Measurements from ENCODE around the gene USP46. TPM values are rescaled to one million over a fixed set of nuclear protein-coding genes. Genes with fewer than 3 reads are reported as not detected.

USP46 gene
- polyA plus RNA-seq, 3 donors: 29.1 to 35.6 (median 33.3) TPM

DNA sequence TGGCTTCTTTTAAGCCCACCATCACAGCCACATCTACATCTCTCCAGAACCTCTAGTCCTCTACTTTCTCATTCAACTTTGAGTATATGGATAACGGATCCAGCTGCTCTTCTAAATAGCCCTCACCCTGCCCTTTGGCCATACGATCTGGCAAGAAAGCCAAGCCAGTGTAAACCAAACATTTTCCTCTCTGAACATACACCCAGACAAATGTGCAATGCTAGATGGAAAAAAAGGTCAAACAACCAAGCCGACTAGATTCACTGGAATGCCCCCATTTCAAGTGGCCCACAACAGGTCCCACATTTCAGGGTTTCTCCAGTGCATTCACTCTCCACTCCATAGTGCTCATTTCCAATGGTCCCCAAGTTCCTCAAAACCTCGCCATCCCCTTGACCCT is 24.0 kb downstream of the USP46 start:
- DNase-seq (ENCODE audit: extremely low read depth in 1 of 11, low read depth in 9 of 11, low spot score in 4 of 11): no peak

DNA sequence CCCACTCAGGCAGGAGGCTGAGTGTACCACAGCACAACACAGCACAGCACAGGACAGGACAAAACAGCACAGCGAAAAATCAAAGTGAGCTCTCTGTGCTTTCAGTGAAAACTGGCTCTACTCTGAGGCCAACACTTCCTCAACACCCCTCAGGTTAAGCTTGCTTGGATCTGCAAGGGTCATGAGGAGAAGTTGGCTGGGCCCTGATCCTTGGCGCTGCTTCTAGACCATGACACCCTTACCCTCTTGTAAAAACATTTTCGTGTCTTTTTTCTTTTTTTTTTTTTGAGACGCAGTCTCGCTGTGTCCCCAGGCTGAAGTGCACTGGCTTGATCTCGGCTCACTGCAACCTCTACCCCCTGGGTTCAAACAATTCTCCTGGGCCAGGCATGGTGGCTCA is 25.3 kb downstream of the USP46 start:
- DNase-seq (ENCODE audit: extremely low read depth in 1 of 11, low read depth in 9 of 11, low spot score in 4 of 11): no peak

DNA sequence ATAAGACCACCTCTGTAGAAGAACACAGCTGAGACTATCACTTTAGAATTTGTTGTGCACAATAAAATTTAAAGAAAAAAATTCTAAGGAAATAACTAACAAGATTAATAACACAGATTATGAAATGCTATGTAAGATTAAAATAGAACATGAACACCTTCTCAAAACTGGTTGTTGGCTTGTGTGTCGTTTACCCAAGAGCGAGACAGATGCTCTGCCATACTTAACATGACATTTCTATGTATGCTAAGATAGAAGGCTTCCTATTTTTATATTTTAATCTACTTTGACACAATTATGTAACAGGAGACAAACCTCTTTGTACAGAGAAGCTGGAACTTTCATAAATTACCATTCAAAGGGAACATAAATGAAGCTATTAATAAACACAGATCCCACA is 30.1 kb downstream of the USP46 start:
- no peak for DNase-seq (ENCODE audit: extremely low read depth in 1 of 11, low read depth in 9 of 11, low spot score in 4 of 11)

DNA sequence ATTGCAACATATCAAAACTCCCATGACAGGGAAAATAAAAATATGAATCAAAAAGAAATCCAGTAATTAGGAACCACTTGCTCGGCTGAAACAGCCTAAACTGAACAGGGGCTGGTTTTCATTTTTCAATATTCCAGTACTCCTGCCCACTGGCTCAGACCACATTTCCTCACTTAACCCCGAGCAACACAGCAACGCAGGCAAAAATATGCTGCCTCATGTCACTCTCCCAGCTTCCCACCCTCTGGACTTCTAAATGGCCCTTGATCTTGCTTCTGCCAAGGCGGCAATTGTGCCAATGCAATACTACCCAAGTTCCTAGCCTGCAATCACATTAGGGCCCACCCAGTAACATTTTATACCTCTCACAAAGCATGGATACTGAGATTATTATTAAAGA is 30.6 kb downstream of the USP46 start:
- no peak for DNase-seq (ENCODE audit: extremely low read depth in 1 of 11, low read depth in 9 of 11, low spot score in 4 of 11)

DNA sequence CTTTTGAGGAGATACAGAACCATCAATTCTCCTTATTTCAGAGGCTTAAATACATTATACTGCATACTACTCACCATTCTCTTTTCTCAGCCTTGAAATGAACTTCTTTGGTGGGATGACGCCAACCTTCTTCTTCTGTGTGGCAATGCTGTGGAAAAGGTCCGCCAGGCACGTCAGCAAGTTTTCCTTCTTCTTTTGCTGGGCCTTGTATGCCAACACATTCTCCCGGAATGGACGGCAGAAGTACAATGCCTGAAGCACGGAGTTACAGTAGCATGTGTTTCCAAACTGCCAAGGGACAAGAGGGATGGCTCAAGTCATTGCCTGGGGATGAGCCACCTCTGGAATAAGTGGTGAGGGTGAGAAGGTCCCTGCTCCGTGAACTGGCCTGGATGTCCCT is 31.2 kb downstream of the USP46 start:
- DNase-seq (ENCODE audit: extremely low read depth in 1 of 11, low read depth in 9 of 11, low spot score in 4 of 11): no peak

DNA sequence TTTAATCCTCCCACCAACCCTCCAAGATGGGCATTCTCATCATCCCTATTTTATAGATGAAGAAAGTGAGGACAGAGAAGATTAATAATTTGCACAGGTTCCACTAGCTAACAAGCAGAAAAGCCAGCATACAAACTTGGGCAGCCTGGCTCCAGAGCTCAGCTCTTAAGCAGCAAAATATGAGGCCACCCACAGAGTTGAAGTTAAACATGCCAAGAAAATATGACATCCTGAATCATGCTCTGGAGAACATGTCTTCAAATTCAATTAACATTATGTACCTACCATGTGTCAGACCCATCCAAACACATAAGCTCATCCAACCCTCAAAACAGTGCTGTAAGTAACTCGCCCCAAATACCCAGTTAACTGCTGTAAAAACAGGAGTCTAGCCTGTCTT is 33.9 kb downstream of the USP46 start:
- DNase-seq (ENCODE audit: extremely low read depth in 1 of 11, low read depth in 9 of 11, low spot score in 4 of 11): no peak

DNA sequence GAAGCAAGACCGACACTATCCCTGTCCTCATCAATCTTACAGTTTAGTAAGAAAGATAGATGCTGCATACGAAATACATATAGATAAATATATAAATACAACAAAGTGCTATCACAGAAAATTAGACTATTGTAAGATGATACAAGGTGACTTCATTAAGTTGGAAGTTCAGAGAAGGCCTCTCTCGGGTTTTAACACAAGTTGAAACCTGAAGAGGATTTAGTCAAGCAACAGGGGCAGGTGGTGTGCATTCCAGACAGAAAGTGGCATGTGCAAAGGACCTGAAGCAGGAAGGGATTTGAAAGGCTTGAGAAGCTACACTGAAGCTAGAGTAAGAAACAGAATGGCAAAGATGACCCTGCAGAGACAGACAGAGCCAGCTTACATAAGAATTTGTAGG is 36.5 kb downstream of the USP46 start:
- no peak for DNase-seq (ENCODE audit: extremely low read depth in 1 of 11, low read depth in 9 of 11, low spot score in 4 of 11)

DNA sequence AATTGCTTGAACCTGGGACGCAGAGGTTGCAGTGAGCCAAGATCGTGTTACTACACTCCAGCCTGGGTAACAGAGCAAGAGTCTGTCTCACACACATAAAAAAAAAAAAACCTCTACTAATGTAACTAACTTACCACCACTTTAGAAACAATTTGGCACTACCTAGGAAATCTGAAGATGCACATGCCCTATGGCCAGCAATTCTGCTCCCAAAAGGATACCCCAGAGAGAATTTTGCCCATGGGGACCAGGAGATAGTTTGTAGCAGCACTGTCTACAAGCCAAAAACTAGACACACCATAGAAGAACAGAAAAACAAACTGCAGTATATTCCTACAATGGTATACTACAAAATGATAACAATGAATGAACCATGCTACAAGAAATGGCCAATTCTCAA is 37.5 kb downstream of the USP46 start:
- DNase-seq (ENCODE audit: extremely low read depth in 1 of 11, low read depth in 9 of 11, low spot score in 4 of 11): no peak

DNA sequence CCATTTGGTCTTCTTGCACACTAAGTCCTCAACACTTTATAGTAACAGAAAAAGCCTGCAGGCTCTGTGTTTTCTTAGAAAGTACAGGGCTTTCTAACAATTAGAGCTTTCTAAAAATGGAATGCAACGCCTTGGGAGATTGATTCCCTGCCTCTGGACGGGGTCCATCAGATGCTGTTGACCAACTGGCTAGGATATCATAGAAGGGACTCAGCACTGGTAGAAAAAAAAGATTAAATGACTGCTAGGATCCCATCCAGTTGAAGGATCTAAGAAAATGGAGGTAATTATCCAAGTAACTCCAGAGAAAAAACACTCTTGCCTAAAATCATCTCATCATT is 39.5 kb downstream of the USP46 start:
- DNase-seq (ENCODE audit: extremely low read depth in 1 of 11, low read depth in 9 of 11, low spot score in 4 of 11): no peak

DNA sequence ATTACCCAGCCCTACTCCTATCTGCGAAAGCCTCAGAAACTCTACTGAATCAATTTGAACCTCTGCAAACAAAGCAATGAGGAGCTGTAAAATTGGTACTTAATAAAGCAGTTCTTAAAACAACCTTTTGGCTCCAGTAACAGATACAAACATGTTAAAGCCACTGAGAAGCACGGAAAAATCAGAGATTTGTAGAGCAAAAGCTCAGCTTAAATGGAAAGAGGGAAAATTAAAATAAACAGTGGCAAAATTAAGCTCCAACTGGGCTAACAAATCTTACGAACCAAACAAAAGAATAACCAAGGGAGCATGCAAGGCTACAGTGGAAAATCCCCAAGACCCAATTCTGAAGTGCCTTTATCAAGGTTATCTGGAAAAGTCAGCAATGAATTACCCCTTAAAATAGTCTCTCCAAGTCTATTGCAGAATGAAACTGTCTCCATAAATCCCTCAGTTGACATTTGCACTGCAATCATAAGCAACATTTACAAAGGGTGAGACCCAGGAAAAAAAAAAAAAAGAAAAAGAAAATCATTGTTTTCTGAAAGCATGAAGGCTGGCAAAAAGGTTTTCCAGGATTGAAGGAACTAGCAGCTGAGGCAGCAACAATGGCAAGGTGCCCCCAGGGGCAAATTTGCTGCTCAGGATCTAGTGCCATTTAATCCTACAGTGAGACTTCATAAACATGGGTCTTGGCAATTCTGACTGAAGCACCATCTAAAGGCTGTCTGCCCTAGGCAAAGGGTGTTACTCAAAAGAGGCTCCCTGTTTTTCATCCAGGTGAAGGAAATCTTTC is 40.1 kb downstream of the USP46 start:
- no peak for DNase-seq (ENCODE audit: extremely low read depth in 1 of 11, low read depth in 9 of 11, low spot score in 4 of 11)

DNA sequence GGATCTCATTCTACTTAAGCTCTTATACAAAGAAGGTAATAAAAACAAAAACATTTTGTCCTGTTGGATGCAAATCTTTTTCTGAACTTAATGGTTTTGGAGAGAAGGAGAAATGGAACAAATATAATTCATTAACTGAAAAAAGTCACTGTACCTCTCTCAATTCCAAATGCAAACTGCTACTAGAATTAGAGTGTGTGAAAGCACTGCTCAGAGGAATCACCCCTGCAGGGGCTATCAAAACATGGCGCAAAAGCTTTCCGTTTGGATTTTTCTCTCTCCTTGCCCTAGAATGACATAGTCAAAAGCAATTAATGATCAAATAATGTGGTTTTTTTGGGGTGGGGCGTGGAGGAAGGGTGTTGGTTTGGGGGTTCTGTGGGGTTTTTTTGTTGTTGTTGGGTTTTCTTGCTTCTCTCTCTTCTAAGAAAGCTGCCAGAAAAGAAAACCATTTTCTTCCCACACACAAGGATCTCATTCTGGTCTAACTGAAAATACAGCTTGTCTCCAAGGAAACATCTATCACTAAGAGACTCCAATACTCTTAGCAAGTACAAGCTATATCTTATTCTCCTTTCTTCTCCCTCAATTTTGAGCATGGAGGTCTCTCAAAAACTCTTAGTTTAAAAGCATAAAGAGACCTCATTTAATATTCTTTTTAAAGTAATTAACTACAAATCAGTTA is 41.6 kb downstream of the USP46 start:
- no peak for DNase-seq (ENCODE audit: extremely low read depth in 1 of 11, low read depth in 9 of 11, low spot score in 4 of 11)

DNA sequence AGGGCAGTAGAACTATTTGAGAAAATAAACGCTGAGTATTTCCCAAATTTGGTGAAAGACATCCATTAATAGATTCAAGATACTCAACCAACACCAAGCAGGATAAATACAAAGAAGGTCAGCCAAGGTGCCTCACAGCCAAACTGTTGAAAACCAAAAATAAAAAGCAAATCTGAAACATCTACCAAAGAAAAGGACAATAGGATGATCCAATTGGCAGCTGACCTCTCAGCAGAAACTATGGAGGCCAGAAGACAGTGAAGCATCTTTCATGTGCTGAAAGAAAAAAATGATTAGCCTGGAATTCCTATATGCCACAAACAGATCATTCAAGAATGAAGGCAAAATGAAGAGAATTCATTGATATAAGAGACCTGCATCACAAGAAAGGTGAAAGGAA is 44.9 kb downstream of the USP46 start:
- DNase-seq (ENCODE audit: extremely low read depth in 1 of 11, low read depth in 9 of 11, low spot score in 4 of 11): no peak

DNA sequence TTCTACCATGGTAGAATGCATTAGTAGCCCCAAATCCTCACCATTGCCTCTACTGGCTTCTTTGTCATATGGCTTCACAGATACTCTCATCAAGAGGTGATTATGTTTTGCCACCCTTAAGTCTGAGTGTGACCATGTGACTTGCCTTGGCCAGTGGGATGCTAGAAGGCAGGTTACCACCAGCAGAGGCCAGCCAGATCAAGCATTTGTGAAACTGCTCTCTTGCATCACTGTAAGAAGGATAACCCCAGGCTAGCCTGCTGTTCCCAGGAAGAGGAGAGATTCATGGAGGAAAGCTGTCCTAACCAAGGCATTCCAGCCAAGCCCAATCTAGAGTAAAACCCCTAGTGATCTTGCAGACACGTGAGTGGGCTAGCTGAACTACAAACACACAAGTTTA is 46.8 kb downstream of the USP46 start:
- DNase-seq (ENCODE audit: extremely low read depth in 1 of 11, low read depth in 9 of 11, low spot score in 4 of 11): no peak

DNA sequence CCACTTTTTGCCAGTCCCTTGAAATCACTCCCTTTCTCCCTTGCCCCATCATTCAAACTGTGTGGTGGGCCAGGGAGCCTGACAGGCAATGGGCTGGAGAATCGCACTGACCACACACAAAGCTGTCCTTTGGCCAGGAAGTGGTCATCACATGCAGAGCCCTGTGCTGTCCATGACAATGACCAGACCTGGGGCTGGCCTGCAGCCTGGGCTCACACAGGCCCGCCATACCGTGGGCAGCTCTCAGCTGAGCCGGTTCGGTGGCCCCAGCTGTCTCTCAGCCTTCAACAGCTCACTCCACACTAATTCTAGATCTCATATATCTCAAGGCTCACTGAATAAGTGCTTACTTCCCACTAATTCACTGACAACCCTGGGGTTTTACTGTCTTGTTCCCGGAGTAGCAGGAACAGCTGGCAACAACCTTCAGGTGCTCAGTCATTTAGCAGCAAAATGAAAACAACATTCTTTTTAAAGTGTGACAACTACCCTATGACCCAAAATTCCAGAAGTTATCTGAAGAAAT is 48.0 kb downstream of the USP46 start:
- DNase-seq (ENCODE audit: extremely low read depth in 1 of 11, low read depth in 9 of 11, low spot score in 4 of 11): no peak

DNA sequence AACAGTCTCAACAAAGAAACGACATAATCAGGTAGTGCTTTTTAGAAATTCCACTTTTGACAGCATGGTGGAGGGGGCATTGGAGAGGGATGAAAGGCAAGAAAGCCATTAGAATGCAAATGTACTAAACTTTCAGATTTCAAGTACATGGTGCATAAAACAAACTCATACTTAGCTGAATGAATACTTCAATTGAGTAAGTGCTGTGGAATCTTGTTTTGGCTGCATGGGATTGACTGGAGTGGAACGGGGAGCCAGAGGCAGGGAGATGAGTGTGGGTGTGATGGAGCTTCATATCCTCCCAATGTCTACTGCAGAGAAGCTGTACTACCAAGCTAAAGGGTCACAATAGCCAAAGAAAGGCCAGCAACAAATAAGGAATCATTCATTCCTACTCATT is 52.4 kb downstream of the USP46 start:
- no peak for DNase-seq (ENCODE audit: extremely low read depth in 1 of 11, low read depth in 9 of 11, low spot score in 4 of 11)

DNA sequence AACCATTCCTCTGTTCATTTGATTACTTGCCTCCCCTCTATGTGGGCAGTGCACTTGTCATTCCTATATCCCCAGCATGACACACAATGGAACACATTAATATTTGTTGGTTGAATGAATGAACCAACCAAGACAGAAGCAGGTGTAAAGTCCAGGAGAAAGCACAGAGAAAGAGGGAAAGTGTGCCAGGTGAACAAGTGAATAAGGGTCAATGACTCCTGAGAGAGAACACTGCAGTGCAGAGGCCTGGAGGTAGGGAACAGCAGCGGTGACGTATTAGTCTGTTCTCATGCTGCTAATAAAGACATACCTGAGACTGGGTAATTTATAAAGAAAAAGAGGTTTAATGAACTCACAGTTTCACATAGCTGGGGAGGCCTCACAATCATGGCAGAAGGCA is 53.1 kb downstream of the USP46 start:
- no peak for DNase-seq (ENCODE audit: extremely low read depth in 1 of 11, low read depth in 9 of 11, low spot score in 4 of 11)

DNA sequence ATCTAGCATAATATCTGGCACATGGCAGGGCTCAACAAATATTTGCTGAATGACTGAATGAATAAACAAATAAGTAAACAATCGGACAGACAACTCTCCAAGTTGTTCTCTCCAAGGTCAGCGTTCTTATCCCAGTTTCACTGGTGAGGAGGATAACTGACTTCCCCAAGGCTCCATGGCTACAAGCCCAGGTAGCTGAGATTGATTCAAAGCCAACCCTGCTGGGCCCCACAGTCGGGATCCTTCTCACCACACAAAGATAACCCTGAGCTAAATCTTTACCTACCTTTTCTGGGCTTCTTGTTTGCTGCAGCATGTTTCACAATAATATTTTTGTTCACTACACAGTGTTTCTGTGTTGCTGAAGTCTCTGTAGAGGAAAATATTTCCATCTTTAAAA is 54.9 kb downstream of the USP46 start:
- no peak for DNase-seq (ENCODE audit: extremely low read depth in 1 of 11, low read depth in 9 of 11, low spot score in 4 of 11)

DNA sequence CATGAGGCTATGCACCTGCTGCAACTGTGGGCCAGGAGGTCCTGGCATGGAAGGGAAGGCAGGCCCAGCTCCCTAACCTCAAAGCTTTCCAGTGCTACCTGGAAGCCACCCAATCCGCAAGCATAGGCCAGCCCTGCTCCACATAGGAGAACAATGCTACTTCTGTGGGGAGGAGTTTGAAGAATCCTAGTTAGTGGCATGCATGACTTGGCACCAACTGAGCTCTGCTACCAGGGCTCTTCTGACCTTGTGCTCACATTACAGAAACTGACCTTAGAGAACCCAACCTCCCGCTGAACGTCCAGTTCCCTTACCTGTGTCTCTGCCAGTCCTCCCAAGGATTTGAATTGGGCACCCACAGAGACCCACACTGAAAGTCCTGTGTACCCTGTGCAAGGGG is 58.8 kb downstream of the USP46 start:
- DNase-seq (ENCODE audit: extremely low read depth in 1 of 11, low read depth in 9 of 11, low spot score in 4 of 11): no peak

DNA sequence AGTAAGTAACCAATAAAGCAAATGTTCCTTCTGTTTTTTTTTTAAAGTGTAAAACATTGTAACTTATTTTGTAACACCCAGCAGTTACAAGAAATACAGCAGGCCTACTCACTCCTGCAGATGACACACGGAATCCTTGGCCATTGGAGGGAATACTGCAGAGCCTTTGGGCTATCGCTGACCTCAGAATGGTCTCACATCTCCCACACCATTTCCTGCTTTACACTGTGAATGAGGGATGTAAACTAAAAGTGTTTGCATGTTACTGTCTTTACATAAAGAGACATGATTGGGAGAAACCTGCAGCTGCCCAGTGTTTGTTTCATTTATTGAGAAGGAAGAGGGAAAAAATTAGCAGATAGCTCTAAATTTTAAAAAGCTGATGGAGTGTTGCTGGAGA is 64.1 kb downstream of the USP46 start:
- DNase-seq (ENCODE audit: extremely low read depth in 1 of 11, low read depth in 9 of 11, low spot score in 4 of 11): no peak

DNA sequence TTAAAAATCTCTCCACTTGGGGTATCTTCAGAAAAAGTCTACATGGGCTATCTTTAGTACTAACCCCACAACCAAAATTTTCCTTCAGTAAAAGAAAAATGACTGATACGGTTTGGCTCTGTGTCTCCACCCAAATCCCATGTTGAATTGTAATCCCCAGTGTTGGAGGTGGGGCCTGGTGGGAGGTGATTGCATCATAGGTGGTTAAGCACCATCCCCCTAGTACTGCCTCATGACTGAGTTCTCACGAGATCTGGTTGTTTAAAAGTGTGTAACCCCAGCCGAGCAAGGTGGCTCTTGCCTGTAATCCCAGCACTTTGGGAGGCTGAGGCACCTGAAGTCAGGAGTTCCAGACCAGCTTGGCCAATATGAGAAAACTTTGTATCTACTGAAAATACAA is 66.8 kb downstream of the USP46 start:
- no peak for DNase-seq (ENCODE audit: extremely low read depth in 1 of 11, low read depth in 9 of 11, low spot score in 4 of 11)

Data from renal cortex interstitium (tissue), 11 donors.